NCI-H2227 (cell line): Measurements from ENCODE around the gene CELSR1.
"Not testable (repeated sequence)": the region's sequence is repeated elsewhere in the genome, so short reads cannot be mapped to it uniquely, and the experiment has no call there.

Experiments used
- DNase-seq: peaks from one replicate; lab custom pipeline; 2025; ENCODE audit not compliant: unreplicated experiment; lab: John Stamatoyannopoulos, UW

The CELSR1 gene

GRCh38 chr22:46335201-46336118, 202.0 kb downstream of the CELSR1 start, which contains the start of gene TRMU:
TRMU (plus strand) TSS chr22:46335714; CDS start chr22:46335765, 51 bp downstream.
- peak; percentile 84 for DNase-seq

GRCh38 chr22:46331496-46331895, 205.9 kb downstream of the CELSR1 start:
- no peak for DNase-seq

GRCh38 chr22:46330426-46330825, 207.0 kb downstream of the CELSR1 start:
- DNase-seq, result no peak

DNA sequence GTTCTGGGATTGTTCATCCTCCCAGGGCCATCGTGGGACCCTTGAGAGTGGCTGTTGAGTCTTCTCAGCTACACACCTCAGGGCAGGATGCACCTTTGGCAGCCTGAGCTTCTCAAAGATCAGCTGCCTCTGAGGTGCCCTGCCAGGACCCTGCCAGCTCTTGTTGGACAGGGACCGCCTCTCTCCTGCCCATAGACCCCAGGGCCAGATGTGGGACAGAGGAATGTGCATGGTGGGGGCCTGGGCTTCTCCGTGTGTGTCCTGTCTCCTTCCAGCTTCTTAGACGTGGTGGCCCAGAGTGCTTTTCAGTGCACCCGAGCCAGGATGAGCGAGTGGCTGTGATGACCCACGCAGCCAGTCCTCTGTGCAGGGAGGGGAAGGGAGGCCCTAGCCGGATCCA, 207.8 kb downstream of the CELSR1 start:
- no peak for DNase-seq

DNA sequence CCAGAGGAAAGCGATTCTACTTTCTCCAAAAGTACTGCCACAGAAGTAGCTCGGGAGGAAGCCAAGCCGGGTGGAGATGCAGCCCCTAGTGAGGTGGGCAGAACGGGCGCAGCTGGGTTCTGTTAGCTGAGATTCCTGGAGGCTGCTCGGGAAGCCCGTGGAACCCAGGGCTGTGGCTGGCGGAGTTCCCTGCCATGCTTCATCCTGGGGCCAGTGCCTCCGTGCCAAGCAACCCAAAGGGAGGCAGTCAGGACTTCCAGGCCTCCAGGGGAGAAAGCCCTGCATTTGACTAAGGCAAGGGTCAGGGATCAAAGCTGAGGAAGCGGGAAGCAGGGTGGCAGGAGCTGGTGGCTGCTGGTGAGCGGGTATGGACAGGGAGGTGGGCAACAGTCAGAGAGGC, 208.6 kb downstream of the CELSR1 start:
- DNase-seq, result no peak

- no peak for DNase-seq
Observed at GRCh38 chr22:46327691-46328465, 209.5 kb downstream of the CELSR1 start.

- DNase-seq, result no peak
Observed at GRCh38 chr22:46326066-46326680, 211.2 kb downstream of the CELSR1 start.

- DNase-seq, result no peak
Observed at GRCh38 chr22:46323162-46323561, 214.3 kb downstream of the CELSR1 start.

GRCh38 chr22:46322711-46323110, 214.7 kb downstream of the CELSR1 start:
- no peak for DNase-seq

GRCh38 chr22:46320716-46321386, 216.6 kb downstream of the CELSR1 start:
- no peak for DNase-seq

GRCh38 chr22:46320166-46320710, 217.2 kb downstream of the CELSR1 start:
- DNase-seq, result no peak

DNA sequence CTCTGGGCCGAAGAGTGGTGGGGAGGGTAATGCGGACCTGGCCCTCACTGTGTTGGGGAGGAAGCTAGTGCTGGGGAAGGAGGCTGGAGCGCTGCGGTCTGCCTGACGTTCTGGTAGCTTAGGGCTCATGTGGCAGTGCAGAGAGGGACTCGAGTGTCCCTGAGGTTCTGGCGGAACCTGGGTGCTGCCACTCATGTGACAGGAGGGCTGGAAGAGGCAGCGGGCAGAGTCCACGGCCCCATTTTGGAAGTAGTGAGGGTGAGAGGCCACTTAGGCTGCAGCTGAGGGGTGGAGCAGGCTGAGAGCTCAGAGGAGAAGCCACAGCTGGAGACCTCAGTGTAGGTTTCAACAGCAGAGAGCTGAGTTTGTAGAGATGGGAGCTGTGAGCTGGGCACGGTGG, 218.1 kb downstream of the CELSR1 start:
- no peak for DNase-seq

GRCh38 chr22:46318576-46318975, 218.8 kb downstream of the CELSR1 start:
- DNase-seq, result no peak

DNA sequence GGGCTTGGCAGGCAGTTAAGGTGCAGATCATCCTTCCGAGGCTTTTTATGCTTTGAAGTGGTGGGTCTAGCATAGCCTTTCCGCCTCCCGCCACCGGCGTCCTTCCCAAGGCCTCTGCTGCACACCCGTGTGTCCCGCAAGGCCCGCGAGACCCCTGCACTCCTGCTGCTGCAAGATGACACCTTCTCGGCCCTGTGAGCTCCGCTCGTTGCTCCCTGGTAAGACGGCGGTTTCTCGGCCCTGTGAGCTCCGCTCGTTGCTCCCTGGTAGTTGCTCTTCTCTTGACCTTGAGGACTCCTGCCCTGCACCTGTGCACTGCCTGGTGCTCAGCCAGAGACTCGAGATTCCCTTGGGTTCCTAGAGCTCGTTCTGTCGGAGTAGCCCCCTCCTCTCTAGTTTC, 219.8 kb downstream of the CELSR1 start:
- DNase-seq, result no peak

- no peak for DNase-seq
Observed at GRCh38 chr22:46315976-46316375, 221.4 kb downstream of the CELSR1 start.

GRCh38 chr22:46312848-46313247, 224.6 kb downstream of the CELSR1 start:
- DNase-seq, result not testable (repeated sequence)

- no peak for DNase-seq
Observed at GRCh38 chr22:46312056-46312455, 225.4 kb downstream of the CELSR1 start.
